HepG2 (cell line): ENCODE data around the gene SLC23A2. TPM values are rescaled to one million over a fixed set of nuclear protein-coding genes. Genes with fewer than 3 reads are reported as not detected.

ENCODE experiments used
- ATF7 ChIP-seq, 2 experiments: fragments of 450-650 bp in 1 of 2; sonication (generic) in 1 of 2; formaldehyde crosslinking in 1 of 2; IDR thresholded peaks; 2 replicates each; pipeline versions ENCODE4 v1.4.0 to v1.6.1; 2016 to 2020; ENCODE audit warnings: antibody characterized with exemption in 1 of 2, mild to moderate bottlenecking in 1 of 2, missing genetic modification reagents in 1 of 2
- BORCS8-MEF2B ChIP-seq: sonication (generic); formaldehyde crosslinking; IDR thresholded peaks from 2 replicates; pipeline ENCODE4 v1.8.0; 2022; ENCODE audit warnings: mild to moderate bottlenecking, missing genetic modification reagents
- EP300 ChIP-seq, 3 experiments: sonication (generic) in 1 of 3; formaldehyde crosslinking in 1 of 3; IDR thresholded peaks; 2 replicates each; pipeline versions ENCODE4 v1.5.1 to v1.6.1; 2011 to 2020; ENCODE audit warnings: low read depth in 2 of 3, low read length in 2 of 3, borderline replicate concordance in 1 of 3, improper control_type of control experiment in 1 of 3, mild to moderate bottlenecking in 1 of 3, missing genetic modification reagents in 1 of 3, moderate library complexity in 1 of 3
- ETS1 ChIP-seq: sonication (generic); formaldehyde crosslinking; IDR thresholded peaks from 2 replicates; pipeline ENCODE4 v1.4.0; 2020; ENCODE audit warnings: missing genetic modification reagents
- HDAC1 ChIP-seq: sonication (generic); formaldehyde crosslinking; IDR thresholded peaks from 2 replicates; pipeline ENCODE4 v1.5.1; 2020; ENCODE audit warnings: mild to moderate bottlenecking, missing genetic modification reagents
- HINFP ChIP-seq: sonication (generic); formaldehyde crosslinking; IDR thresholded peaks from 2 replicates; pipeline ENCODE4 v1.4.0; 2020; ENCODE audit warnings: low read depth, mild to moderate bottlenecking, missing genetic modification reagents
- KMT2B ChIP-seq: IDR thresholded peaks from 2 replicates; pipeline ENCODE4 v1.6.1; 2016; ENCODE audit warnings: missing genetic modification reagents, missing compliant biosample characterization
- POLR2A ChIP-seq, 2 experiments: IDR thresholded peaks; 2 replicates each; pipeline ENCODE4 v1.6.1; 2011; ENCODE audit warnings: low read depth in 2 of 2, low read length in 2 of 2, mild to moderate bottlenecking in 1 of 2, moderate library complexity in 1 of 2; ENCODE audit not compliant: insufficient read depth in 1 of 2
- TFDP2 ChIP-seq: sonication (generic); formaldehyde crosslinking; IDR thresholded peaks from 2 replicates; pipeline ENCODE4 v1.4.0; 2020; ENCODE audit warnings: missing genetic modification reagents
- ZFP36L2 ChIP-seq: sonication (generic); formaldehyde crosslinking; IDR thresholded peaks from 2 replicates; pipeline ENCODE4 v1.4.0; 2020; ENCODE audit warnings: missing genetic modification reagents
- ZNF670 ChIP-seq: sonication (generic); formaldehyde crosslinking; IDR thresholded peaks from 2 replicates; pipeline ENCODE4 v1.8.0; 2022; ENCODE audit warnings: mild to moderate bottlenecking, missing genetic modification reagents, borderline replicate concordance
- ZNF883 ChIP-seq: sonication (generic); formaldehyde crosslinking; IDR thresholded peaks from 2 replicates; pipeline ENCODE4 v1.5.1; 2020; ENCODE audit warnings: mild to moderate bottlenecking, missing genetic modification reagents; ENCODE audit errors: not compliant biosample characterization
- polyA plus RNA-seq, 8 experiments: library from polyadenylated mRNA; depleted of rRNA in 3 of 8; stranded (reverse) in 7 of 8; unstranded in 1 of 8; fragments of >200 nt; fragmentation: Illumina TruSeq in 4 of 8; extraction: Trizol in 4 of 8; gene quantifications; 2 replicates each; pipeline versions ENCODE4 v1.2.1 to v1.2.3, GENCODE V29; 2011 to 2016; ENCODE audit warnings: low read depth in 4 of 8, missing spikeins in 1 of 8, mixed read lengths in 1 of 8; ENCODE audit not compliant: insufficient read depth in 1 of 8
- total RNA-seq, 5 experiments: library from RNA; depleted of rRNA; stranded (reverse); fragments of >200 nt; fragmentation: Illumina TruSeq; extraction: Trizol; gene quantifications; 2 replicates each; pipeline ENCODE4 v1.2.3, GENCODE V29; 2016; ENCODE audit warnings: low read depth in 1 of 5

The SLC23A2 gene
- total and polyA plus RNA-seq, 2 of the 13 experiments (the other 11 are each of a cell fraction or from before 2014, with no cell fraction given), result 42.2 to 51.2 TPM

- TF ChIP-seq ZNF883 (CRISPR knock-in tag) (no peak), ZNF670 (CRISPR knock-in tag) (0 out of 2 replicates have a peak, but pooled peaks have one; percentile 28), HINFP (CRISPR knock-in tag) (no peak), POLR2A (IDR thresholded peaks at IDR 0.05; ENCODE audit: insufficient read depth in 1 of 2, low read depth in 2 of 2, low read length in 2 of 2) (no peak), ZFP36L2 (no peak), KMT2B (CRISPR knock-in tag) (no peak), ATF7 (IDR thresholded peaks at IDR 0.05) (no peak), ATF7 (CRISPR knock-in tag; IDR thresholded peaks at IDR 0.05) (no peak), HDAC1 (CRISPR knock-in tag) (0 out of 2 replicates have a peak, but pooled peaks have one; percentile 17), TFDP2 (CRISPR knock-in tag) (no peak), EP300 (IDR thresholded peaks at IDR 0.05; ENCODE audit: low read depth in 2 of 2, low read length in 2 of 2) (no peak), EP300 (CRISPR knock-in tag; IDR thresholded peaks at IDR 0.05; ENCODE audit: borderline replicate concordance) (no peak), BORCS8-MEF2B (CRISPR knock-in tag) (no peak), ETS1 (no peak)
Observed at GRCh38 chr20:4959592-4959991, 41.7 kb downstream of the SLC23A2 start (continued).
